Neural cell (in vitro differentiated cells): Measurements from ENCODE around the gene C1QTNF4. TPM values are rescaled to one million over a fixed set of nuclear protein-coding genes. Genes with fewer than 3 reads are reported as not detected.

Source experiments
- H2AFZ ChIP-seq: fragments of 200-600, 300-800 bp; sonication (generic), shearing (Covaris generic); 2 replicates; pipeline ENCODE4 v1.6.0; 2014; ENCODE audit warnings: low read depth, mild to moderate bottlenecking, antibody characterized with exemption, low read length, moderate library complexity
- H3F3A ChIP-seq: fragments of 200-600 bp; shearing (Covaris generic); 2 replicates; pipeline ENCODE4 v1.6.1; 2016; ENCODE audit warnings: mild to moderate bottlenecking, moderate library complexity, mixed read lengths, antibody characterized with exemption, low read length; ENCODE audit not compliant: insufficient read depth, poor library complexity, severe bottlenecking
- H3K27ac ChIP-seq: fragments of 200-600, 300-800 bp; sonication (generic), shearing (Covaris generic); 2 replicates; pipeline ENCODE4 v1.5.1; 2014; ENCODE audit warnings: mild to moderate bottlenecking, low read length, moderate library complexity
- H3K27me3 ChIP-seq: fragments of 300-800, 200-600 bp; sonication (generic), shearing (Covaris generic); 2 replicates; pipeline ENCODE4 v1.6.0; 2014; ENCODE audit warnings: mild to moderate bottlenecking, low read depth, low read length, moderate library complexity; ENCODE audit not compliant: insufficient read depth
- H3K36me3 ChIP-seq: fragments of 300-800, 200-600 bp; sonication (generic), shearing (Covaris generic); 2 replicates; pipeline ENCODE4 v1.5.1; 2014; ENCODE audit warnings: mild to moderate bottlenecking, antibody characterized with exemption, low read length, moderate library complexity; ENCODE audit not compliant: insufficient read depth
- H3K4me2 ChIP-seq: fragments of 300-800, 200-600 bp; sonication (generic), shearing (Covaris generic); 2 replicates; pipeline ENCODE4 v1.6.0; 2014; ENCODE audit warnings: mild to moderate bottlenecking, low read length
- H3K4me3 ChIP-seq: fragments of 300-800, 200-600 bp; sonication (generic), shearing (Covaris generic); 2 replicates; pipeline ENCODE4 v1.5.1; 2014; ENCODE audit warnings: mild to moderate bottlenecking, low read length, moderate library complexity
- H3K79me2 ChIP-seq: fragments of 200-600 bp; shearing (Covaris generic); replicated peaks from 2 replicates; pipeline ENCODE4 v1.6.0; 2014; ENCODE audit warnings: mild to moderate bottlenecking, low read length, moderate library complexity; ENCODE audit not compliant: insufficient read depth
- H3K9ac ChIP-seq: fragments of 300-800, 200-600 bp; sonication (generic), shearing (Covaris generic); 2 replicates; pipeline ENCODE4 v1.6.1; 2016; ENCODE audit warnings: mild to moderate bottlenecking, low read length, mixed read lengths
- H3K9me2 ChIP-seq: fragments of 200-600 bp; shearing (Covaris generic); 2 replicates; pipeline ENCODE4 v1.6.1; 2016; ENCODE audit warnings: mild to moderate bottlenecking, low read length, mixed read lengths; ENCODE audit not compliant: insufficient read depth
- H3K9me3 ChIP-seq: fragments of 200-600, 300-800 bp; sonication (generic), shearing (Covaris generic); 2 replicates; pipeline ENCODE4 v1.6.1; 2016; ENCODE audit warnings: mild to moderate bottlenecking, mixed run types, low read length, moderate library complexity, mixed read lengths
- H4K20me1 ChIP-seq: fragments of 200-600 bp; shearing (Covaris generic); 2 replicates; pipeline ENCODE4 v1.6.1; 2016; ENCODE audit warnings: mild to moderate bottlenecking, mixed run types; ENCODE audit not compliant: insufficient read depth
- CTCF ChIP-seq: fragments of 450-650 bp; IDR thresholded peaks from 2 replicates; pipeline ENCODE4 v1.5.1; 2014; ENCODE audit warnings: antibody characterized with exemption, mild to moderate bottlenecking, moderate library complexity; ENCODE audit not compliant: poor library complexity, severe bottlenecking
- EP300 ChIP-seq: fragments of 450-650 bp; conservative IDR thresholded peaks from 2 replicates; pipeline ENCODE4 v1.6.1; 2014; ENCODE audit warnings: antibody characterized with exemption, mild to moderate bottlenecking, moderate library complexity; ENCODE audit not compliant: poor library complexity, severe bottlenecking
- EZH2 ChIP-seq: fragments of 200-600, 300-800 bp; shearing (Covaris generic), sonication (generic); IDR thresholded peaks from 2 replicates; pipeline ENCODE4 v1.6.1; 2014; ENCODE audit warnings: antibody characterized with exemption, low read length, borderline replicate concordance, mild to moderate bottlenecking; ENCODE audit not compliant: insufficient read depth, poor library complexity, severe bottlenecking
- MXI1 ChIP-seq: fragments of 450-650 bp; conservative IDR thresholded peaks from 2 replicates; pipeline ENCODE4 v1.6.1; 2014; ENCODE audit warnings: antibody characterized with exemption, mild to moderate bottlenecking; ENCODE audit not compliant: poor library complexity, severe bottlenecking
- POLR2AphosphoS5 ChIP-seq: IDR thresholded peaks from 2 replicates; pipeline ENCODE4 v1.6.1; 2012
- RAD21 ChIP-seq: fragments of 450-650 bp; conservative IDR thresholded peaks from 2 replicates; pipeline ENCODE4 v1.6.1; 2014; ENCODE audit warnings: antibody characterized with exemption, mild to moderate bottlenecking, moderate library complexity
- REST ChIP-seq: IDR thresholded peaks from 2 replicates; pipeline ENCODE4 v1.6.1; 2012; ENCODE audit warnings: borderline replicate concordance
- SMC3 ChIP-seq: fragments of 450-650 bp; conservative IDR thresholded peaks from 2 replicates; pipeline ENCODE4 v1.6.1; 2014; ENCODE audit warnings: antibody characterized with exemption, mild to moderate bottlenecking, moderate library complexity; ENCODE audit not compliant: poor library complexity
- TAF1 ChIP-seq: IDR thresholded peaks from 2 replicates; pipeline ENCODE4 v1.6.1; 2012; ENCODE audit warnings: low read depth
- polyA plus RNA-seq: library from polyadenylated mRNA; depleted of rRNA; stranded (reverse); fragments of >200 nt; gene quantifications from 2 replicates; pipeline ENCODE4 v1.2.3, GENCODE V29; 2014

The C1QTNF4 gene
- polyA plus RNA-seq, 1 donor from 2014 or later, result 16.4 TPM

GRCh38 chr11:47626234-47626633 is 32.0 kb upstream of the C1QTNF4 start:
- no peaks in the 10 kb centered on the region for H3K9me3 ChIP-seq
- TF ChIP-seq TAF1, result no peak
- TF ChIP-seq EP300, result no peak
- TF ChIP-seq RAD21, result no peak
- TF ChIP-seq SMC3, result no peak
- no peak for TF ChIP-seq POLR2AphosphoS5
- TF ChIP-seq EZH2, result no peak
- no peak for TF ChIP-seq CTCF
- TF ChIP-seq MXI1, result no peak

GRCh38 chr11:47620836-47621378 is 26.7 kb upstream of the C1QTNF4 start:
- Histone ChIP-seq H3K27me3 (no peaks in the 10 kb centered on the region), H3K27ac (no peak overlapping the region), H3F3A (no peaks in the 10 kb centered on the region), H4K20me1 (no peaks in the 10 kb centered on the region), H3K4me2 (no peak overlapping the region), H3K79me2 (no peaks in the 10 kb centered on the region), H3K4me3 (no peak overlapping the region), H3K9ac (no peak overlapping the region), H2AFZ (no peak overlapping the region), H3K9me3 (no peaks in the 10 kb centered on the region), H3K36me3 (no peaks in the 10 kb centered on the region), H3K9me2 (no peaks in the 10 kb centered on the region)
- no peak for TF ChIP-seq EZH2
- no peak for TF ChIP-seq POLR2AphosphoS5
- no peak for TF ChIP-seq SMC3
- TF ChIP-seq EP300, result no peak
- no peak for TF ChIP-seq RAD21
- TF ChIP-seq TAF1, result no peak
- TF ChIP-seq REST, result no peak
- TF ChIP-seq MXI1, result no peak
- TF ChIP-seq CTCF, result no peak

More at GRCh38 chr11:47626234-47626633, 32.0 kb upstream of the C1QTNF4 start:
- Histone ChIP-seq H3K4me3 (no peak overlapping the region), H3K9me2 (no peaks in the 10 kb centered on the region), H4K20me1 (no peaks in the 10 kb centered on the region), H3F3A (no peaks in the 10 kb centered on the region), H3K36me3 (peaks cover 10% of the 10 kb centered on the region), H3K4me2 (no peak overlapping the region), H3K27me3 (no peaks in the 10 kb centered on the region), H2AFZ (no peak overlapping the region), H3K27ac (no peak overlapping the region), H3K79me2 (no peaks in the 10 kb centered on the region), H3K9ac (no peak overlapping the region)
